SJSA1 (cell line): ENCODE data around the gene LRRN3. TPM values are rescaled to one million over a fixed set of nuclear protein-coding genes. Genes with fewer than 3 reads are reported as not detected.

Source experiments
- DNase-seq, 2 experiments: peaks; one replicate each; pipeline ENCODE4 v3.0.0-alpha.2; 2015 to 2020; ENCODE audit warnings: low spot score in 2 of 2, low read depth in 1 of 2
- H3K27ac ChIP-seq: fragments of 250-450 bp; sonication (Bioruptor Pico); 2 replicates; pipeline ENCODE4 v1.5.1; 2020; ENCODE audit warnings: mild to moderate bottlenecking, moderate library complexity
- H3K27me3 ChIP-seq: fragments of 250-450 bp; sonication (Bioruptor Pico); replicated peaks from 2 replicates; pipeline ENCODE4 v1.5.1; 2020; ENCODE audit warnings: mild to moderate bottlenecking, moderate library complexity
- H3K36me3 ChIP-seq: fragments of 250-450 bp; sonication (Bioruptor Pico); 2 replicates; pipeline ENCODE4 v1.5.1; 2020; ENCODE audit warnings: mild to moderate bottlenecking
- H3K4me1 ChIP-seq: fragments of 250-450 bp; sonication (Bioruptor Pico); replicated peaks from 2 replicates; pipeline ENCODE4 v1.6.1; 2021; ENCODE audit warnings: mild to moderate bottlenecking
- H3K4me3 ChIP-seq: fragments of 250-450 bp; sonication (Bioruptor Pico); 2 replicates; pipeline ENCODE4 v1.5.1; 2020; ENCODE audit warnings: mild to moderate bottlenecking
- H3K9me3 ChIP-seq: fragments of 250-450 bp; sonication (Bioruptor Pico); replicated peaks from 2 replicates; pipeline ENCODE4 v1.5.1; 2020; ENCODE audit warnings: mild to moderate bottlenecking
- total RNA-seq: library from RNA; depleted of rRNA; stranded (reverse); fragments of >200 nt; shearing (Covaris generic); gene quantifications from 2 replicates; pipeline ENCODE4 v1.2.3, GENCODE V29; 2014

Gene LRRN3
- total RNA-seq, 1 experiment from 2014 or later: not detected

GRCh38 chr7:111174510-111174909, 83.6 kb downstream of the LRRN3 start:
- no peaks in the 10 kb centered on the region for H3K9me3 ChIP-seq
- no peaks in the 10 kb centered on the region for H3K27me3 ChIP-seq
- no peak overlapping the region for H3K4me3 ChIP-seq
- H3K4me1 ChIP-seq: no peaks in the 10 kb centered on the region
- H3K36me3 ChIP-seq: no peaks in the 10 kb centered on the region
- no peak overlapping the region for H3K27ac ChIP-seq
- no peak for DNase-seq
